ENCODE data around the gene USP24. TPM values are rescaled to one million over a fixed set of nuclear protein-coding genes. Genes with fewer than 3 reads are reported as not detected.

The USP24 gene
- polyA plus RNA-seq, 1 donor from 2014 or later = 29.5 TPM

GRCh38 chr1:55180075-55180670 lies 35.0 kb downstream of the USP24 start:
- Histone ChIP-seq H3F3A (ENCODE audit: insufficient read depth, low read length, poor library complexity, severe bottlenecking) (no peaks in the 10 kb centered on the region), H3K9me2 (ENCODE audit: insufficient read depth, low read length) (no peaks in the 10 kb centered on the region), H3K27me3 (ENCODE audit: insufficient read depth, low read depth, low read length) (no peaks in the 10 kb centered on the region), H3K27ac (ENCODE audit: low read length) (no peak overlapping the region), H3K79me2 (replicated peaks; ENCODE audit: insufficient read depth, low read length) (peaks cover 27% of the 10 kb centered on the region), H3K9ac (ENCODE audit: low read length) (no peak overlapping the region), H3K4me2 (ENCODE audit: low read length) (no peak overlapping the region), H3K9me3 (ENCODE audit: low read length) (no peaks in the 10 kb centered on the region), H2AFZ (ENCODE audit: low read depth, low read length) (no peak overlapping the region), H3K36me3 (ENCODE audit: insufficient read depth, low read length) (no peaks in the 10 kb centered on the region), H4K20me1 (ENCODE audit: insufficient read depth) (no peaks in the 10 kb centered on the region), H3K4me3 (ENCODE audit: low read length) (no peak overlapping the region)
- TF ChIP-seq MXI1 (conservative IDR thresholded peaks at IDR 0.05; ENCODE audit: poor library complexity, severe bottlenecking) (no peak), EZH2 (IDR thresholded peaks at IDR 0.05; ENCODE audit: borderline replicate concordance, insufficient read depth, low read length, poor library complexity, severe bottlenecking) (no peak), CTCF (IDR thresholded peaks at IDR 0.05; ENCODE audit: poor library complexity, severe bottlenecking) (no peak), SMC3 (conservative IDR thresholded peaks at IDR 0.05; ENCODE audit: poor library complexity) (no peak), REST (IDR thresholded peaks at IDR 0.05; ENCODE audit: borderline replicate concordance) (no peak), POLR2AphosphoS5 (IDR thresholded peaks at IDR 0.05) (no peak), RAD21 (conservative IDR thresholded peaks at IDR 0.05) (no peak), TAF1 (IDR thresholded peaks at IDR 0.05; ENCODE audit: low read depth) (no peak), EP300 (conservative IDR thresholded peaks at IDR 0.05; ENCODE audit: poor library complexity, severe bottlenecking) (no peak)

- no peak for TF ChIP-seq RAD21 (conservative IDR thresholded peaks at IDR 0.05)
- TF ChIP-seq MXI1 (conservative IDR thresholded peaks at IDR 0.05; ENCODE audit: poor library complexity, severe bottlenecking) = no peak
- no peak for TF ChIP-seq TAF1 (IDR thresholded peaks at IDR 0.05; ENCODE audit: low read depth)
- no peak overlapping the region for H3K4me3 ChIP-seq (ENCODE audit: low read length)
- H3K36me3 ChIP-seq (ENCODE audit: insufficient read depth, low read length) = no peaks in the 10 kb centered on the region
- H2AFZ ChIP-seq (ENCODE audit: low read depth, low read length) = no peak overlapping the region
- H3K27ac ChIP-seq (ENCODE audit: low read length) = no peak overlapping the region
- no peaks in the 10 kb centered on the region for H3K27me3 ChIP-seq (ENCODE audit: insufficient read depth, low read depth, low read length)
- no peak overlapping the region for H3K4me2 ChIP-seq (ENCODE audit: low read length)
- H3K9me3 ChIP-seq (ENCODE audit: low read length) = no peaks in the 10 kb centered on the region
- no peak overlapping the region for H3K9ac ChIP-seq (ENCODE audit: low read length)
- no peaks in the 10 kb centered on the region for H3F3A ChIP-seq (ENCODE audit: insufficient read depth, low read length, poor library complexity, severe bottlenecking)
- H3K79me2 ChIP-seq (replicated peaks; ENCODE audit: insufficient read depth, low read length) = peaks cover 19% of the 10 kb centered on the region
- H3K9me2 ChIP-seq (ENCODE audit: insufficient read depth, low read length) = no peaks in the 10 kb centered on the region
- H4K20me1 ChIP-seq (ENCODE audit: insufficient read depth) = no peaks in the 10 kb centered on the region
These were observed 35.9 kb downstream of the USP24 start for GRCh38 chr1:55179177-55179835.

Data from neural cell (in vitro differentiated cells).